RWPE1 (cell line): ENCODE measurements around the gene ASIC2.

Experiments used
- CTCF ChIA-PET: fragments of 350-600 bp; sonication (Branson Sonifier 250); formaldehyde crosslinking; extraction: SDS; loops from one replicate; lab custom pipeline; 2021; lab: Yijun Ruan, JAX
- POLR2A ChIA-PET: fragments of 400-600 bp; formaldehyde crosslinking; extraction: SDS; loops from one replicate; lab custom pipeline; 2020; ENCODE audit warnings: antibody characterized with exemption; ENCODE audit not compliant: low non-redundant PET; lab: Yijun Ruan, JAX
- DNase-seq: peaks from one replicate; pipeline ENCODE4 v3.0.0; 2012; ENCODE audit warnings: low spot score
- H3K27ac ChIP-seq: fragments of 450-650 bp; 2 replicates; pipeline ENCODE4 v1.5.1; 2017
- CTCF ChIP-seq: fragments of 450-650 bp; conservative IDR thresholded peaks from 2 replicates; pipeline ENCODE4 v1.5.1; 2017; ENCODE audit warnings: low read depth, mild to moderate bottlenecking

The ASIC2 gene

GRCh38 chr17:33328129-33328528, 35.0 kb upstream of the ASIC2 start:
- CTCF ChIA-PET, result no interaction called here
- peak; percentile 20 for DNase-seq
- no peak overlapping the region for H3K27ac ChIP-seq
- TF ChIP-seq CTCF, result no peak
- POLR2A ChIA-PET, result no interaction called here

GRCh38 chr17:33324736-33325135, 31.6 kb upstream of the ASIC2 start:
- H3K27ac ChIP-seq, result no peak overlapping the region
- CTCF ChIA-PET, result no interaction called here
- POLR2A ChIA-PET, result no interaction called here
- no peak for TF ChIP-seq CTCF
- no peak for DNase-seq

GRCh38 chr17:33322063-33322462, 29.0 kb upstream of the ASIC2 start:
- no peak for DNase-seq
- CTCF ChIA-PET, result no interaction called here
- POLR2A ChIA-PET, result no interaction called here
- no peak overlapping the region for H3K27ac ChIP-seq
- no peak for TF ChIP-seq CTCF

DNA sequence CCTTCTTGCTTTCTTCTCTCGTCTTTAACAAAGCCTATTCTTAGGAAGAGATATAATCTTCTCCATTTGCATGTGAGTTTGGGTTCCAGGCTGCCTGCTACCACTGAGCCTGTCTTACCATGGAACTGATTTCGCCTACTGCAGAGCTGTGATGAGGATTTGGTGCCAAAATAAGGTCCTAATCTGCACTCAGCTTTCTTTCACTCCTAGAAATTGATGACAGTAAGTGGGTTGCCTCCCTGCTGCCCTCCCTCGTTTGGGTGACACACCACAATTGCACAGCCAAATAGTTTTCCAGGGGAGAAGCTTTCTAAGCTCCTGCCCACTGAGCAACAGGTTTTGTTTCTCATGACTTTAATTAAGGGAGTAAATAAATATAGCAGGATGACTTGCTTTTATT, 25.1 kb upstream of the ASIC2 start:
- no peak for TF ChIP-seq CTCF
- POLR2A ChIA-PET, result no interaction called here
- CTCF ChIA-PET, result interaction anchor here (0.6 to 1.3 kb wide), 4 partner anchors 11 to 773 kb away, joined by 3 to 4 read pairs (median 4); no protein-coding TSS in a partner anchor

DNA sequence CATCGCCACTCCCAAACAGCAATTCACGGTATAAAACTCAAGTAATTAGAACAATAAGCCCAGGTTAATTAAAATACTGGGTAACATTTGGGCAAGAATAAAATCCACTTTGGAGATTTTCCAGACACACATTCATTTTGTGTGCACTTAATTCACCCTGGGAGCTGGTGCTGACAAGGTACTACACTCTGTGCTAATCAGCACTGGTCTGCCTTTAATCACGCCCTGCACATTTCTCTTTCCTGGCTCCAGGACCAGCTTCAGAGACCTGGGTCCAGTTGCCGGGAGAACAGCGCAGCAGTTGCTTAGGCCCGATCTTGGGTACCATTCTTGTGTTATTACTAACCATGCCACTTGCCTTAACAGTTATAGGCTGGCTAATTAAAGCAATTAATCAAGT, 23.7 kb upstream of the ASIC2 start:
- POLR2A ChIA-PET, result no interaction called here
- CTCF ChIA-PET, result interaction anchor here (0.6 kb wide), 1 partner anchor 12 kb away, joined by 3 read pairs; no protein-coding TSS in a partner anchor
- TF ChIP-seq CTCF, result no peak
- no peak overlapping the region for H3K27ac ChIP-seq
- no peak for DNase-seq

More for the DNA sequence above, 25.1 kb upstream of the ASIC2 start:
- H3K27ac ChIP-seq, result no peak overlapping the region
- no peak for DNase-seq

- no peak overlapping the region for H3K27ac ChIP-seq
- DNase-seq, result no peak
- CTCF ChIA-PET, result no interaction called here
- no peak for TF ChIP-seq CTCF
- POLR2A ChIA-PET, result no interaction called here
Measured at GRCh38 chr17:33310296-33310695, 17.2 kb upstream of the ASIC2 start.
